ENCODE data around the gene ASB13. TPM values are rescaled to one million over a fixed set of nuclear protein-coding genes. Genes with fewer than 3 reads are reported as not detected.

ASB13 gene
- total RNA-seq, 2 donors from 2014 or later: 12.8 to 13.5 TPM

DNA sequence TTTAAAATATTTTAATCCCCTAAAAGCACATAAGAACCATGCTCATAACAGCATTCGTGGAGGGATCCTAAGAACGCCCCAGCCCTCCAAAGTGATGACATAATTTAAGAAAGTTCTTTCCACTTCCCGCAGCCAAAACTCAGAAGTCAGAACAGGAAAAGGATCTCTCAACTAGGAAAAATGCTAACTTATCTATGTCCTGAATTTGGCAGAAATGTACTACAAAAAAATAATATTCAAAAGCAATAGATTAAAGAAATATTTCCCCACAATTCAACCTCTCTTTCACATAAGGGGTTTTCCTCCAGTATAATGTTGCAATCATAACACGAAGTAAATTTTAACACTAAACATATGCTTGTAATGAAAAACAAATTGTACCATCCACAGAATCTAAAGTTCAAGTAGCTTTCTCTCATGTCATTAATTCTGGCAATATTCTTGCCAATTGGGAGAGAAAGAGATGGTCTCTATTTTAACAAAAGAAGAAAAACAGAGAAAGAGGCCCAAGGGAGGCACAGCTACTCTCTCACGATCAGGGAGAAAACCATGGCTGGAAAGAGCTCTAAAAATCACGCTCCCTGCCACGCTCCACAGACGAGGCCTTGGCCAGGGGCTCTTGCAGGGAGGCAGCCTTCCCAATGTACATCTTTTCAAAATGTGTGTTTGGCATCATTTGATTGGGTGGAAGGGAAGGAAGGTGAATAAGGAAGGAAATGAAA, 22.9 kb downstream of the ASB13 start:
- H3K4me1 Mint-ChIP-seq: no peaks in the 10 kb centered on the region
- H3K36me3 Mint-ChIP-seq (ENCODE audit: low read depth): peaks cover 52% of the 10 kb centered on the region
- Histone ChIP-seq H3K9ac (ENCODE audit: extremely low read depth, low read length, poor library complexity, severe bottlenecking) (no peak overlapping the region), H3K4me1 (ENCODE audit: control insufficient read depth, insufficient read depth, low read length) (no peaks in the 10 kb centered on the region), H3K27ac (ENCODE audit: low read depth, low read length) (no peak overlapping the region), H3K27me3 (ENCODE audit: control insufficient read depth, insufficient read depth, low read length, poor library complexity, severe bottlenecking) (no peaks in the 10 kb centered on the region), H3K9me3 (ENCODE audit: control insufficient read depth, low read length) (no peaks in the 10 kb centered on the region), H3K4me3 (ENCODE audit: low read length) (no peak overlapping the region), H3K36me3 (ENCODE audit: control insufficient read depth, insufficient read depth, low read length) (peaks cover 8% of the 10 kb centered on the region)
- DNase-seq: no peak
- H3K27ac Mint-ChIP-seq: no peak overlapping the region
- TF ChIP-seq, protein P1, sequence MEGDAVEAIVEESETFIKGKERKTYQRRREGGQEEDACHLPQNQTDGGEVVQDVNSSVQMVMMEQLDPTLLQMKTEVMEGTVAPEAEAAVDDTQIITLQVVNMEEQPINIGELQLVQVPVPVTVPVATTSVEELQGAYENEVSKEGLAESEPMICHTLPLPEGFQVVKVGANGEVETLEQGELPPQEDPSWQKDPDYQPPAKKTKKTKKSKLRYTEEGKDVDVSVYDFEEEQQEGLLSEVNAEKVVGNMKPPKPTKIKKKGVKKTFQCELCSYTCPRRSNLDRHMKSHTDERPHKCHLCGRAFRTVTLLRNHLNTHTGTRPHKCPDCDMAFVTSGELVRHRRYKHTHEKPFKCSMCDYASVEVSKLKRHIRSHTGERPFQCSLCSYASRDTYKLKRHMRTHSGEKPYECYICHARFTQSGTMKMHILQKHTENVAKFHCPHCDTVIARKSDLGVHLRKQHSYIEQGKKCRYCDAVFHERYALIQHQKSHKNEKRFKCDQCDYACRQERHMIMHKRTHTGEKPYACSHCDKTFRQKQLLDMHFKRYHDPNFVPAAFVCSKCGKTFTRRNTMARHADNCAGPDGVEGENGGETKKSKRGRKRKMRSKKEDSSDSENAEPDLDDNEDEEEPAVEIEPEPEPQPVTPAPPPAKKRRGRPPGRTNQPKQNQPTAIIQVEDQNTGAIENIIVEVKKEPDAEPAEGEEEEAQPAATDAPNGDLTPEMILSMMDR (conservative IDR thresholded peaks at IDR 0.05): no peak
- no peaks in the 10 kb centered on the region for H3K27me3 Mint-ChIP-seq (ENCODE audit: insufficient read depth)
- H3K9me3 Mint-ChIP-seq: no peaks in the 10 kb centered on the region
- 95 to 100% methylated on average over 7 to 8 of the region's 8 CpGs for WGBS, 2 experiments (ENCODE audit: insufficient coverage in 1 of 2, insufficient read length in 1 of 2)
- H3K4me3 Mint-ChIP-seq: no peak overlapping the region

DNA sequence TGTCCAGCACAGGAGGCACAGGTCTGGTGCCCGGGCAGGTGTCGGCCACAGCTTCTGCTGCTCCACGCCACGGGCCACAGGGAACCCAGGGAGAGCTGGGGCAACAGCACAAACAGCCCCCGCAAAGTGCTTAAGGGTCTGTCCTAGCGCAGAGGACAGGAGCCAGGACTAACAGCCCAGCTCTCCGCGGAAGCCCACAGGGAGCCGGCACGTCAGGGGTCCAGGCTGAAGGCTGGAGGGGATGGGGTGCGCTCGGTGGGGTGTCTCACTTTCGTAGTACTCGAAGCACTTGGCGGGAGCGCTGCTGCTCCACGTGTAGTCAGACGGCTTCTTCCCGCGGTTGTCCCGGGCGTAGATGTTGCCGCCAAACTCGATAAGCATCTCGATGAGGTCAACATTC, 24.9 kb downstream of the ASB13 start:
- DNase-seq: no peak
- no peaks in the 10 kb centered on the region for H3K4me1 Mint-ChIP-seq
- no peaks in the 10 kb centered on the region for H3K27me3 Mint-ChIP-seq (ENCODE audit: insufficient read depth)
- no peaks in the 10 kb centered on the region for H3K27me3 ChIP-seq (ENCODE audit: control insufficient read depth, insufficient read depth, low read length, poor library complexity, severe bottlenecking)
- H3K9ac ChIP-seq (ENCODE audit: extremely low read depth, low read length, poor library complexity, severe bottlenecking): no peak overlapping the region
- WGBS, 2 experiments (ENCODE audit: insufficient coverage in 1 of 2, insufficient read length in 1 of 2): 86 to 93% methylated on average over 19 to 25 of the region's 25 CpGs
- no peak overlapping the region for H3K4me3 ChIP-seq (ENCODE audit: low read length)
- H3K4me3 Mint-ChIP-seq: no peak overlapping the region
- no peak overlapping the region for H3K27ac Mint-ChIP-seq
- no peaks in the 10 kb centered on the region for H3K9me3 ChIP-seq (ENCODE audit: control insufficient read depth, low read length)
- H3K27ac ChIP-seq (ENCODE audit: low read depth, low read length): no peak overlapping the region
- peaks cover 4% of the 10 kb centered on the region for H3K36me3 ChIP-seq (ENCODE audit: control insufficient read depth, insufficient read depth, low read length)
- H3K36me3 Mint-ChIP-seq (ENCODE audit: low read depth): peaks cover 45% of the 10 kb centered on the region
- TF ChIP-seq, protein P1 (conservative IDR thresholded peaks at IDR 0.05): no peak
- no peaks in the 10 kb centered on the region for H3K9me3 Mint-ChIP-seq
- H3K4me1 ChIP-seq (ENCODE audit: control insufficient read depth, insufficient read depth, low read length): no peaks in the 10 kb centered on the region

DNA sequence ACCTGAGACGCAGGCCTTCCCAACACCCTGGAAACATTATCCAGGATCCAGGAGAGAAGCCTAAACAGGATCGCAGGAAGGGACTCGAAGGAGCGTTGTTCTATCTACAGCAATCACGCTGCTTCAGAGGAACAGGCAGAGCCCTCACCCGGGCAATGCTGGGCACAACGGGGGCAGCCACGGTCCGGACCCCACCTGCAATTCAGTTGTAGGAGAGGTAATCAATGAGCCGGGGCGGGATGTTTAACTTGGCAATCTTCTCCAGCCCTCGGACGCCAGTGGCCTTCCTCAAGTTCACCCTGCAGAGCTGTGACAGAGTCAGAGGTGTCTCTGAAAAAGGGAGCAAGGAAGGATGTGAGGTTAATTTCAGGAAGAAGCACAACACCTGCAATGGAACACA, 25.9 kb downstream of the ASB13 start:
- TF ChIP-seq, protein P1 (conservative IDR thresholded peaks at IDR 0.05): no peak
- no peaks in the 10 kb centered on the region for H3K4me1 Mint-ChIP-seq
- peaks cover 41% of the 10 kb centered on the region for H3K36me3 Mint-ChIP-seq (ENCODE audit: low read depth)
- Histone ChIP-seq H3K4me3 (ENCODE audit: low read length) (no peak overlapping the region), H3K4me1 (ENCODE audit: control insufficient read depth, insufficient read depth, low read length) (no peaks in the 10 kb centered on the region), H3K36me3 (ENCODE audit: control insufficient read depth, insufficient read depth, low read length) (peaks cover 4% of the 10 kb centered on the region), H3K9me3 (ENCODE audit: control insufficient read depth, low read length) (no peaks in the 10 kb centered on the region), H3K27me3 (ENCODE audit: control insufficient read depth, insufficient read depth, low read length, poor library complexity, severe bottlenecking) (no peaks in the 10 kb centered on the region), H3K9ac (ENCODE audit: extremely low read depth, low read length, poor library complexity, severe bottlenecking) (no peak overlapping the region), H3K27ac (ENCODE audit: low read depth, low read length) (no peak overlapping the region)
- DNase-seq: no peak
- 96 to 99% methylated on average over 10 to 13 of the region's 13 CpGs for WGBS, 2 experiments (ENCODE audit: insufficient coverage in 1 of 2, insufficient read length in 1 of 2)
- no peaks in the 10 kb centered on the region for H3K27me3 Mint-ChIP-seq (ENCODE audit: insufficient read depth)
- H3K9me3 Mint-ChIP-seq: no peaks in the 10 kb centered on the region
- H3K27ac Mint-ChIP-seq: no peak overlapping the region
- no peak overlapping the region for H3K4me3 Mint-ChIP-seq

Data from endodermal cell (in vitro differentiated cells).